Measurements from ENCODE around the gene ELL2.

- TF ChIP-seq CTCF (IDR thresholded peaks at IDR 0.05) (no peak), ZFX (IDR thresholded peaks at IDR 0.05; ENCODE audit: borderline replicate concordance) (no peak)
These were observed 87.4 kb downstream of the ELL2 start for GRCh38 chr5:95874246-95874645.

Measured in 22Rv1 (cell line).